NB4 (cell line): ENCODE results near the gene NXPH1.

ENCODE experiments used
- DNase-seq: peaks from one replicate; pipeline ENCODE4 v3.0.0; 2010; ENCODE audit warnings: low read depth
- H3K4me3 ChIP-seq: one replicate; pipeline ENCODE4 v1.5.1; 2011; ENCODE audit warnings: mild to moderate bottlenecking, low read depth, low read length, moderate library complexity
- CTCF ChIP-seq: IDR thresholded peaks from one replicate; pipeline ENCODE4 v1.5.1; 2012; ENCODE audit warnings: low read depth, low read length
- MAX ChIP-seq: IDR thresholded peaks from 2 replicates; pipeline ENCODE4 v1.6.1; 2011; ENCODE audit warnings: low read depth, low read length
- MYC ChIP-seq: IDR thresholded peaks from 2 replicates; pipeline ENCODE4 v1.6.1; 2011; ENCODE audit warnings: low read depth, low read length
- POLR2A ChIP-seq: IDR thresholded peaks from 2 replicates; pipeline ENCODE4 v1.6.1; 2011; ENCODE audit warnings: mild to moderate bottlenecking; ENCODE audit not compliant: insufficient read length; ENCODE audit errors: extremely low read depth

Gene NXPH1

GRCh38 chr7:8592167-8592566, 158.8 kb downstream of the NXPH1 start:
- TF ChIP-seq MAX (no peak), CTCF (no peak), MYC (no peak), POLR2A (no peak)
- DNase-seq = no peak
- H3K4me3 ChIP-seq = no peak overlapping the region

GRCh38 chr7:8594115-8594514, 160.7 kb downstream of the NXPH1 start:
- no peak overlapping the region for H3K4me3 ChIP-seq
- TF ChIP-seq MYC (no peak), POLR2A (no peak)
- DNase-seq = no peak

- TF ChIP-seq CTCF = no peak
- TF ChIP-seq MYC = no peak
- no peak for TF ChIP-seq MAX
- no peak for TF ChIP-seq POLR2A
- DNase-seq = no peak
- no peak overlapping the region for H3K4me3 ChIP-seq
Measured at GRCh38 chr7:8597565-8597964, 164.2 kb downstream of the NXPH1 start.

- no peak for TF ChIP-seq MAX
- no peak for TF ChIP-seq POLR2A
- no peak for TF ChIP-seq CTCF
- no peak for TF ChIP-seq MYC
- no peak for DNase-seq
- H3K4me3 ChIP-seq = no peak overlapping the region
Measured at GRCh38 chr7:8601121-8601520, 167.7 kb downstream of the NXPH1 start.

- no peak for DNase-seq
- TF ChIP-seq POLR2A (no peak), MAX (no peak), CTCF (no peak), MYC (no peak)
- H3K4me3 ChIP-seq = no peak overlapping the region
Measured at GRCh38 chr7:8605221-8605620, 171.8 kb downstream of the NXPH1 start.

GRCh38 chr7:8612584-8612983, 179.2 kb downstream of the NXPH1 start:
- TF ChIP-seq CTCF = no peak
- TF ChIP-seq MAX = no peak
- TF ChIP-seq MYC = no peak
- TF ChIP-seq POLR2A = no peak
- no peak for DNase-seq
- H3K4me3 ChIP-seq = no peak overlapping the region
